GM20431 (cell line): ENCODE data around the gene TBKBP1.
"Not testable (repeated sequence)": the region's sequence is repeated elsewhere in the genome, so short reads cannot be mapped to it uniquely, and the experiment has no call there.

Experiments used
- in situ Hi-C: fragments of 300-500 bp; cut with MseI, MboI; formaldehyde crosslinking; loops from one replicate; pipeline ENCODE4 v1.15.0; 2020; ENCODE audit warnings: low sequenced_read_pairs; ENCODE audit not compliant: unreplicated experiment

The TBKBP1 gene

GRCh38 chr17:47726796-47727703 lies 33.1 kb downstream of the TBKBP1 start:
- in situ Hi-C loops, result no loop called here

GRCh38 chr17:47727704-47728036 lies 33.7 kb downstream of the TBKBP1 start:
- in situ Hi-C loops, result no loop called here

GRCh38 chr17:47728214-47728877 lies 34.4 kb downstream of the TBKBP1 start:
- in situ Hi-C loops, result no loop called here

GRCh38 chr17:47729476-47729875 lies 35.5 kb downstream of the TBKBP1 start:
- in situ Hi-C loops, result no loop called here

- in situ Hi-C loops, result no loop called here
Observed at GRCh38 chr17:47730681-47731080, 36.7 kb downstream of the TBKBP1 start.

- in situ Hi-C loops, result no loop called here
Observed at GRCh38 chr17:47731396-47731795, 37.4 kb downstream of the TBKBP1 start.

- in situ Hi-C loops, result no loop called here
Observed at GRCh38 chr17:47732399-47733046, 38.6 kb downstream of the TBKBP1 start.

GRCh38 chr17:47733047-47733673 lies 39.2 kb downstream of the TBKBP1 start, which contains the start of gene TBX21:
TSS of gene TBX21 (plus strand) at chr17:47733236. CDS start at chr17:47733455, 219 bp downstream.
- in situ Hi-C loops, result no loop called here

- in situ Hi-C loops, result no loop called here
Observed at GRCh38 chr17:47733674-47734410, 39.9 kb downstream of the TBKBP1 start.

- in situ Hi-C loops, result no loop called here
Observed at GRCh38 chr17:47735139-47735464, 41.1 kb downstream of the TBKBP1 start.

GRCh38 chr17:47735536-47736011 lies 41.6 kb downstream of the TBKBP1 start:
- in situ Hi-C loops, result no loop called here

GRCh38 chr17:47736501-47737495 lies 42.8 kb downstream of the TBKBP1 start:
- in situ Hi-C loops, result no loop called here

- in situ Hi-C loops, result no loop called here
Observed at GRCh38 chr17:47738178-47738577, 44.2 kb downstream of the TBKBP1 start.

GRCh38 chr17:47739150-47739549 lies 45.2 kb downstream of the TBKBP1 start:
- in situ Hi-C loops, result no loop called here

- in situ Hi-C loops, result not testable (repeated sequence)
Observed at GRCh38 chr17:47739945-47740344, 46.0 kb downstream of the TBKBP1 start.

GRCh38 chr17:47741109-47741792 lies 47.3 kb downstream of the TBKBP1 start:
- in situ Hi-C loops, result no loop called here

- in situ Hi-C loops, result no loop called here
Observed at GRCh38 chr17:47741793-47742145, 47.8 kb downstream of the TBKBP1 start.
